GM21360 (cell line): Measurements from ENCODE around the gene AP1B1.
A peak's percentile ranks its signal among the peaks of the same experiment; 100 is the strongest.
"Not testable (repeated sequence)": the region's sequence is repeated elsewhere in the genome, so short reads cannot be mapped to it uniquely, and the experiment has no call there.

Experiments used
- ATAC-seq: cut with Tn5 transposase; IDR thresholded peaks from one replicate; pipeline ENCODE4 v1.9.1; 2021; ENCODE audit warnings: mild to moderate bottlenecking, moderate library complexity; ENCODE audit not compliant: unreplicated experiment

Gene AP1B1

DNA sequence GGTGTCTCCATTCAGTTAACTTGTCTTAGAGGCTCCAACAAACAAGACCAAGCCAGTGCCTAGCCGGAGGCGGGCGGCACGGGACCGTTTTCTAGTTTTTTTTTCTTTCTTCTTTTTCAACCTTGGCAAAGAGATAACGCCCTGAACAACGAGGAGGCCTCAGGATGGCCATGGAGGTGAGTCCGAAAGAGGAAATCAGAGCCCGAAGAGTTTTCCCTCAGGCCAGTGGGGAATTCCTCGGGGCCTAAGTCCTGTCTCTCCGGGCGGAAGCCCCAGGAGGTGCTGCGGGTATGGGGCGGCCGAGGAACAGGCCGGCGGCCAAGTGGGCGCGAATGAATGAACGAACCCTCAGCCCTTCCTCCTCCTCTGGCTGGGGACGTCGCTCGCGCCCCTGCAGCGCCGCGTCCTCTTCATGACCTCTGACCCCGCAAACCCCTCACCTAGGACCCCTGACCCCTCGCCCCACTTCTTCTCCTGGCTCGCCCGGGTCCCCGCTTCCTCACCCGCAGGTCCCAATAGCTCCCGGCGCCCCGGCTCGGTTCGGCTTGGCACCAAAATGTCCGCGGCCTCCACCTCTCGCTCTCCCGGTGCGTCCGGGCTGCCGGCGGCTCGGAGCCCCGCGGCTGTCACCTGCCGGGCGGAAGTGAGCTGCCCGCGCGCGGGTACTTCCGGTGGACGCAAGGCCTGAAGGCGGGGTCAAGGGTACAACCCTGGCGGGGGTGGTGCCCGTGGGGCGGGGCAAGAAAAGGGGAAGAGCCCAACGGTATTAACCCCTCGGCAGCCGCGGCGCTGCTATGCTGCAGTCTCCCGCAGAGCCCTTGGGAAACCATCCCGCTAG lies at the start of gene AP1B1:
Gene AP1B1, minus strand, starts transcription at position 650 of the 838 bp plus-strand sequence. CDS start 21,327 bp downstream, outside the sequence.
- ATAC-seq, result peak; percentile 87

DNA sequence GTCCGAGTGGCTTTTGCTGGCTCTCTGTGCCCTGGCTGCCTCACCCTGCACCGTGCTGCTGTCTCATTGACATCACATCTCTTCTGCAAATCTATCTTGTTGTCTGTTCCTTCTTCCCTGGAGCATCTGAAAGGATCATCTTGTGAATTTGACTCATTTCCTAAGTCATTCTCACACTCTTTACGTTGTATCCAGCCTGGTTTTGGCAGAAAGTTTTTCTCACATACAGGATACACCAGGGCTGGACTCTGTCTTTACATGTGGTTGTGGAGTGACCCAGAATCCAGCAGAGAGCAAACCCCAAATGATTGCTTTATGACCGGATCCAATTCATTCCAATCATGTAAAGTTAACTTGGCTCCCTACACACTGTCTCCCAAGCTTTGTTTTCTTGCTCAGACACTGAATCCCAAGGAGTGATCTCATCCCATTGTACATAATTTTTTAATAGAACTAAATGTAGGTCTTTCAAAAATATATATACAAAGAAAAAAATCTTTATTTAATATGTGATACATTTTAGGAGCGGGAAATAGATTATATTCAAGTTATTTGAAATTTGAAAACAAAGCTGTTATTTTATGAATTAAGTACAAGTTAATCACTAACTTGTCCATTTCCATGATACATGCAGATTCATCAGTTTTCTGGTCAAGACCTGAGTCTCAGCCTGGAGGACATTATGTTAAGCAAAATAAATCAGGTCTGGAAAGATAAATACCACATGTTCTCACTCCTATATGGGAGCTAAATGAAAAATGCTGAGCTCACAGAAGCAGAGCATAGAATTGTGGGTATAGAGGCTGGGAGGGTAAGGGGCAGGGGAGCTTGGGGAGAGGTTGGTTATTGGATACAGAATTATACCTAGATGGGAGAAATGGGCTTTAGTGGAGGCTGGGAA lies 47.1 kb upstream of the AP1B1 start:
- ATAC-seq, result no peak

DNA sequence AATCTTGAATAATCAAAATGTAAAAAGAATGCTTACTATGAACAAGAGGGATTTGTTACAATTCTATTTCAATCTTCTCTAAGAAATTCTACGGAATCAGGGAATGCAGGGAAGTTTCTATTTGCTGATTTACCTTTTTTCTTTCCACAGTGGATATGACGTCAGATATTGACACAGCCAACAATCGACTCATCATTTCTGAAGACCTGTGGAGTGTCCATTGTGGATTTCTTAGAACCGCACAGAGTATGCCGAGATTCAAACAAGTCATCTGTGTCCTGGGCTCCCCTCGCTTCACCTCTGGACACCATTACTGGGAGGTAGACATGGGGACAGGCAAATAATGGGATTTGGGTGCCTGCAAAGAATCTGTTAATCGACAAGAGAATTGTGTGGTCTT lies 45.9 kb upstream of the AP1B1 start:
- ATAC-seq, result no peak

DNA sequence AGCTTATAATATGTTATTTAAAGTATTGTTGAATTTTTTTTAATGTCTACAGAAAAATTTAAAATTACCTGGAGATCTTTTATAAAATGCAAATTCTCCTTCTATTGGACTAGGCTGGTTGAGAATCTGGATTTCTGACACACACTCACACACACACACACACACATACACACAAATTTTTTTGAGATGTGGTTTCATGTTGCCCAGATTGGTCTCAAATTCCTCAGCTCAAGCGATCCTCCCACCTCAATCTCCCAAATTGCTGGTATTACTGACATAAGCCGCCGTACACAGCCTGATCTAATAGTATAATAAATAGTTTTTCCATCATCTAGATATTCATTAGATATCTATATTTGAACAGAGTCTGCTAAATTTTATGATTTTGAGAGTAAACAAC lies 45.5 kb upstream of the AP1B1 start:
- no peak for ATAC-seq

GRCh38 chr22:29431986-29432385 lies 43.6 kb upstream of the AP1B1 start:
- ATAC-seq, result no peak

GRCh38 chr22:29427176-29427760 lies 38.9 kb upstream of the AP1B1 start:
- ATAC-seq, result no peak

DNA sequence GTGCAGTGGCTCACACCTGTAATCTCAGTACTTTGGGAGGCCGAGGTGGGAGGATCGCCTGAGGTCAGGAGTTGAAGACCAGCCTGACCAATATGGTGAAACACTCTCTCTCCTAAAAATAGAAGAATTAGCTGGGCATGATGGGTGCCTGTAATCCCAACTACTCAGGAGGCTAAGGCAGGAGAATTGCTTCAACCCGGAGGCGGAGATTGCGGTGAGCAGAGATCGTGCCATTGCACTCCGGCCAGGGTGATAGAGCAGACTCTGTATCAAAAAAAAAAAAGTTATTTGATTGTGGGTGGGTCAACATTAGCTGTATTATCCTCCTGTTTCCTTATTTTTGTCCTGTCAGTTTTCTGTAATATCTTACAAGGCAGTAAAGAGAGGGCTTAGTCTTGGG lies 38.1 kb upstream of the AP1B1 start:
- no peak for ATAC-seq

DNA sequence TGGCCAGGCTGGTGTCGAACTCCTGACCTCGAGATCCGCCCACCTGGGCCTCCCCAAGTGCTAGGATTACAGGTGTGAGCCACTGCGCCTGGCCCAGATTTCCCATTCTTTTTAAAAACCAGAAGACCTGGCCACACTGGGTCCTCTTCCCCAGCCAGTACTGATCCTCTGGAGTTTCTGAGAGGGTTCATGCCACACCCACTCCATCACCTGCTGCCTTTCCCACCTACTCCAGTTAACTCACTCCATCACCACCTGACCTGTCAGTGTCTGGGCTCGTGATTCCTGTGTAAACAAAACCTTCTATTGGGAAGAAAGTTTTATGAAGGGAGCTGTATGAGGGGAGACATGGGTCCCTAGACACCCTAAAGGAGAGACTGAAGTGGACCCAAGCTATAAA lies 30.3 kb upstream of the AP1B1 start:
- ATAC-seq, result not testable (repeated sequence)

- ATAC-seq, result not testable (repeated sequence)
Observed at GRCh38 chr22:29414951-29415591, 26.7 kb upstream of the AP1B1 start.

DNA sequence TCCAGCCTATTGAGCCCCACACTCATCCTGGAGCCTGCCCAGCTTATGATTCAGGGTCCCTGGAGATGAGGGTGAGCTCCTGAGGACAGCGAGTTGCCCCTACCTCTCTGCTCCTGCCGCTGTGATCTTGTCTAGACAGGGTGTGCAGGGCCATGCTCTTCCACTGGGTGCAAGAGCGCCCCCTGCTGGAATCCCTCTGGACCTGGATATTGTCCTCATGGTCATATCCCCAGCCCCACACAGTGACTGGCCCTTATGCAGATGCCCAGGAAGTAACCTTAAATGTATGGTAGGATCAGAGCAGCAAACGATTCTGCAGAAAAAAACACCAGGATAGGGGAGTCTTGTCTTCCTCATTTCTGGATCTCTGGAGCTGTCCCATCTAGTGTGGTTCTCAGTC lies 24.4 kb upstream of the AP1B1 start:
- ATAC-seq, result not testable (repeated sequence)

- ATAC-seq, result not testable (repeated sequence)
Observed at GRCh38 chr22:29411569-29412211, 23.3 kb upstream of the AP1B1 start.

GRCh38 chr22:29408940-29409339 lies 20.6 kb upstream of the AP1B1 start:
- ATAC-seq, result no peak

DNA sequence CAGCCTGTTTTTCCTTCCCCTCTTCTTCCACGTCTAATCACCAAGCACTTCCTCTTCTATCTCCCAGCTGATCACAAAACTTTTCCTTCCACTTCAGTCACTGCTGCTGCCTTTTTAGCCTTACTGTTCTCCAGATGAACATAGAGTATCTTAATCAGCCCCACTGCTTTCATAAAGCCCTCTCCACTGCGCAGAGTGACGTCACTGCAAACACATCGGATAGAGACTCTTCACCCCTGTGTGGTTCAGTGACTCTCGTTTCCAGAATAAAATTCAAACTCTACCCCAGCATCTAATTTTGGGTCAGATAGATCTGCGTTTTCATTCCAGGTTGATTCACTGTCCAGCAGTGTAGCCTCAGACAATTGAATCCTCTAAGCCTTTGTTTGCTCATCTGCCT lies 13.2 kb upstream of the AP1B1 start:
- not testable (repeated sequence) for ATAC-seq

DNA sequence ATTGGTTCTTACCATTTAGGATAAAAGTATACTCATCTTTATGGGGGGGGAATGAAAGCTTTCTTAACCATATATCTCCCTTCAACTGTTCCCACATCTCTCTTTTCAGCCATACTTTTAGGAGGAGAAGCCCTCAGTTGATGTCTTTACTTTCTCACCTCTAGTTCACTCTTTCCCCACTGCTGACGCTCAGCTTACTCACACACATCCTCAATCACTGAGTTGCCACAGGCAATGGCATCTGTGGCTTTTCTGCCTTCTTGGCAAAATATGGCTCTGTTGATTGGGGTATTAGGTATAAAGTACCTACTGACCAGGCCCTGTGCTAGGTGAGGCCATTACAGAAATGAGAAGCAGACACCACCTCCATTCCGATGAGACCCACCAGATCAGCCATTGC lies 12.2 kb upstream of the AP1B1 start:
- ATAC-seq, result no peak

DNA sequence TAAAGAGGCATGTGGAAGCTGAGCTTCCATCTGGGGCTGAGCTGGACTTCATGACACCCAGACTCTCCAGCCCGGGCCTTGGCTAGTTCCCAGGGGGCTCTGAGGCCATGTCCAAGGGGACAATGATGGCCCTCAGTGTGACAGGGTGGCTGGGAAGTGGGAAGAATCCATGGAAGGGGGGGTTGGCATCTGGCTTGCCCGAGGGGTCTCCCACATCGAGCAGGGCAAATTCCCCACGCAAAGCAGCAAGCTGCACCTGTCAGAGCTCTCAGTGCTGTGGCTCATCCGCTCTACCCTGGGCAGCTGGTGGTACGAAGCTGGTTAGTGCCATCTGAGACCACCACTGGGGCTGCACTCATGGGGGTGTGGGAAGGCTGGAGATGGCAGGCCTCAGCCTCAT lies 9.4 kb upstream of the AP1B1 start:
- no peak for ATAC-seq

GRCh38 chr22:29396126-29396525 lies 7.8 kb upstream of the AP1B1 start:
- no peak for ATAC-seq

DNA sequence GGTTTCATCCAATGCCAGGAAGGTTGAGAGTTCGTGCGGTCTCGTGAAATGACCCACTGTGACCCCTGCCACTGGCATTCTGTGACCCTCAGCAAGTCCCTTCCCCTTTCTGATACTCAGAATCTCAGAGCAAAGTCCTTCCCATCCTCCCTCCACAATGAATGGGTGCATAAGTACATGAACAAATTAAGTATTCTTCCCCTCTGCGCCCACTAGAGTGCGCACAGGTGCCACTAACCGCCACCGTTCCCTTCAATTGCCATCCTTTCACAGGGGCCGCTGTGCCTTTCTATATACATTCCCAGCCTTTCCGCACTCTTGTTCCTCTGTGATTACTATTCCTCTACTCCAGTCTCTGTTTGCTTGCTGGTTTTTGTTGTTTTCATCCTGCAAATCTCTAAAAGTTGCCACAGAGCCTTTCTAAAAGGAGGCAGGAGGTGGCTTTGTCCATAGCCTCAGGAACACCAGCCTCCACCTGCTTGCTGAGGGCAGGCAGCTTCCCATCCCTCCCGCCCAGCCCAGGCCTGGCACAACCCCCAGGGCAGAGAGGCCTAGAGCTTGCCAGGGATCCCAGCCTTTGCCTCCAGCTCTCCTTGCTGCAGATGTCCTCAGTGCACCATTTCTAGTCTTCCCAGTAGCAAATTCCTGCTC lies 6.7 kb upstream of the AP1B1 start:
- ATAC-seq, result no peak

DNA sequence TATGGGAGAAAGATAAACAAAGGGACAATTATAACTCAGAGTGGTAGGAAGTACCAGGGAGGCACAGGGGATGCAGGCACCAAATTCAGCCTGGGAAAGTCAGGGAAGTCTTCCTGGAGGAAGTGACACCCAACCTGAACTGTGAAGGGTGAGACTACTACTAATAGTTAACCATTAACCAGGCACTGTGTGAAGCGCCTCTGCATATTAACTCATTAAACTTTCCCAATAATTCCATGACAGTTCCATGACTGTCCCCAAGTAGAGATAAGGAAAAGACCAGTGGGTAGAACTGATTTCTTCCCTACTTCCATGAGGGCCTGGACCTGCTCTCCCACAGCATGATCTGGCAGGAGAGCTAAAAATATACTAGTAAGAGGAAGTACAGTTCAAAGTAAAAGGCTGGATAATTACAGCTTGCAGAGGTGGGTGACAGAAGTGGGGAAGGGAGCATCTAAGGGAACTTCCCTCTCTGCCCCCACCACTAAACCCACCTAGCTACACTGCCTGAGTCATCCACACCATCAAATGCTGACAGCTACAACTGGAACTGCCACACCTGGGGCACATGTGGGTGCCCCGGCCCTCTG lies 4.7 kb upstream of the AP1B1 start:
- ATAC-seq, result no peak

GRCh38 chr22:29391546-29391945 lies 3.2 kb upstream of the AP1B1 start:
- no peak for ATAC-seq

DNA sequence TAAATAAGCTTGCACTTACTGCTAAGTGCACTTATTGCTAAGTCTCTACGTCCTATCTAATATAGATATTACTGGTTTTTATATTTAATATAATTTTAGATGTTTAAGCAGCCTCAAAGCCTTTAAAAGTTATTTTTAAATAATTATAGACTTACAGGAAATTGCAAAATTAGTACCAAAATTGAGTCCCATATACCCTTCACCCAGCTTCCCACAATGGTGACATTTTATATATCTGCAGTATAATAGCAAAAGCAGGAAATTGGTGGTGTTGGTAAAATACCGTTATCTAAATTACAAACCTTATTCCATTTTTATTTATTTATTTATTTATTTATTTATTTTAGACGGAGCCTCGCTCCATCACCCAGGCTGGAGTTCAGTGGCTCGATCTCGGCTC lies 1.9 kb upstream of the AP1B1 start:
- no peak for ATAC-seq
